Esophagus mucosa (tissue), 1 donor: ENCODE results near the gene LPCAT2. TPM values are rescaled to one million over a fixed set of nuclear protein-coding genes. Genes with fewer than 3 reads are reported as not detected.

Experiments used
- ATAC-seq: fragments of 200-7000 bp; cut with Tn5 transposase; one replicate; pipeline ENCODE4 v1.9.1; 2020
- total RNA-seq: library from RNA; stranded (reverse); gene quantifications from one replicate; pipeline ENCODE4 v1.2.4, GENCODE V29; 2023
- donor health status: DM: yes; HTN: yes; CAD: no.

The LPCAT2 gene
- total RNA-seq, 1 donor from 2014 or later: 9.8 TPM

- peak; percentile 84 for ATAC-seq
Observed at GRCh38 chr16:55559233-55559632, 50.4 kb downstream of the LPCAT2 start.

- ATAC-seq: no peak
Observed at GRCh38 chr16:55559933-55560516, 51.2 kb downstream of the LPCAT2 start.

GRCh38 chr16:55561319-55561848, 52.5 kb downstream of the LPCAT2 start:
- no peak for ATAC-seq

GRCh38 chr16:55562936-55563335, 54.1 kb downstream of the LPCAT2 start:
- ATAC-seq: no peak

GRCh38 chr16:55563797-55564196, 54.9 kb downstream of the LPCAT2 start:
- no peak for ATAC-seq

- no peak for ATAC-seq
Observed at GRCh38 chr16:55565086-55565485, 56.2 kb downstream of the LPCAT2 start.

GRCh38 chr16:55566432-55567175, 57.7 kb downstream of the LPCAT2 start, which contains the start of gene CAPNS2:
CAPNS2 (plus strand) TSS chr16:55566684; CDS start chr16:55566757, 73 bp downstream.
- ATAC-seq: peak; percentile 82

GRCh38 chr16:55567382-55567781, 58.5 kb downstream of the LPCAT2 start:
- ATAC-seq: peak; percentile 68

- peak; percentile 80 for ATAC-seq
Observed at GRCh38 chr16:55568207-55568606, 59.3 kb downstream of the LPCAT2 start.

- ATAC-seq: no peak
Observed at GRCh38 chr16:55569025-55569424, 60.2 kb downstream of the LPCAT2 start.

- ATAC-seq: no peak
Observed at GRCh38 chr16:55570159-55570558, 61.3 kb downstream of the LPCAT2 start.

- no peak for ATAC-seq
Observed at GRCh38 chr16:55571191-55571897, 62.5 kb downstream of the LPCAT2 start.

- peak; percentile 89 for ATAC-seq
Observed at GRCh38 chr16:55572439-55572838, 63.6 kb downstream of the LPCAT2 start.

GRCh38 chr16:55574811-55575210, 65.9 kb downstream of the LPCAT2 start:
- no peak for ATAC-seq

- ATAC-seq: no peak
Observed at GRCh38 chr16:55575496-55575895, 66.6 kb downstream of the LPCAT2 start.

- no peak for ATAC-seq
Observed at GRCh38 chr16:55576384-55576783, 67.5 kb downstream of the LPCAT2 start.

- ATAC-seq: no peak
Observed at GRCh38 chr16:55577887-55578286, 69.0 kb downstream of the LPCAT2 start.

- no peak for ATAC-seq
Observed at GRCh38 chr16:55585631-55586030, 76.8 kb downstream of the LPCAT2 start.

GRCh38 chr16:55588799-55589198, 79.9 kb downstream of the LPCAT2 start:
- ATAC-seq: no peak

GRCh38 chr16:55592306-55592705, 83.4 kb downstream of the LPCAT2 start:
- no peak for ATAC-seq

- ATAC-seq: no peak
Observed at GRCh38 chr16:55597928-55598327, 89.1 kb downstream of the LPCAT2 start.

GRCh38 chr16:55605754-55606336, 97.0 kb downstream of the LPCAT2 start:
- no peak for ATAC-seq
